GM12874 (cell line): ENCODE data around the gene DYNLL2.

Experiments
- TF ChIP-seq, protein P1 (sequence below): IDR thresholded peaks from 2 replicates; pipeline ENCODE4 v1.5.1; 2011; ENCODE audit warnings: low read depth, mild to moderate bottlenecking, control low read depth, low read length, moderate library complexity; ENCODE audit not compliant: insufficient read depth

DYNLL2 gene

GRCh38 chr17:58136669-58137279, 53.6 kb downstream of the DYNLL2 start:
- TF ChIP-seq, protein P1, sequence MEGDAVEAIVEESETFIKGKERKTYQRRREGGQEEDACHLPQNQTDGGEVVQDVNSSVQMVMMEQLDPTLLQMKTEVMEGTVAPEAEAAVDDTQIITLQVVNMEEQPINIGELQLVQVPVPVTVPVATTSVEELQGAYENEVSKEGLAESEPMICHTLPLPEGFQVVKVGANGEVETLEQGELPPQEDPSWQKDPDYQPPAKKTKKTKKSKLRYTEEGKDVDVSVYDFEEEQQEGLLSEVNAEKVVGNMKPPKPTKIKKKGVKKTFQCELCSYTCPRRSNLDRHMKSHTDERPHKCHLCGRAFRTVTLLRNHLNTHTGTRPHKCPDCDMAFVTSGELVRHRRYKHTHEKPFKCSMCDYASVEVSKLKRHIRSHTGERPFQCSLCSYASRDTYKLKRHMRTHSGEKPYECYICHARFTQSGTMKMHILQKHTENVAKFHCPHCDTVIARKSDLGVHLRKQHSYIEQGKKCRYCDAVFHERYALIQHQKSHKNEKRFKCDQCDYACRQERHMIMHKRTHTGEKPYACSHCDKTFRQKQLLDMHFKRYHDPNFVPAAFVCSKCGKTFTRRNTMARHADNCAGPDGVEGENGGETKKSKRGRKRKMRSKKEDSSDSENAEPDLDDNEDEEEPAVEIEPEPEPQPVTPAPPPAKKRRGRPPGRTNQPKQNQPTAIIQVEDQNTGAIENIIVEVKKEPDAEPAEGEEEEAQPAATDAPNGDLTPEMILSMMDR: no peak

DNA sequence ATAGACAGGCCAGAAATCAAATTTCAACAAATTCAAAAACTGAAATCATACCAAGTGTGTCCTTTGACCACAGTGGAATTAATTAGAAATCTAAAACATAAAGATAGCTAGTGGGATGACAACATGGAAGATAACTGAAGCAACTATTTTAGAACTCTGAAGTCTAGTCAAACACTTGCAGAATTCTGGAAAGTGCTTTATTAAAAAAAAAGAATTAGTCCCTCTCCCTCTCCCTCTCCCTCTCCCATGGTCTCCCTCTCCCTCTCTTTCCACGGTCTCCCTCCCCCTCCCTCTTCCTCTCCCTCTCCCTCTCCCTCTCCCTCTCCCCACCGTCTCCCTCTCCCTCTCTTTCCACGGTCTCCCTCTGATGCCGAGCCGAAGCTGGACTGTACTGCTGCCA, 58.3 kb downstream of the DYNLL2 start:
- TF ChIP-seq, protein P1: no peak

DNA sequence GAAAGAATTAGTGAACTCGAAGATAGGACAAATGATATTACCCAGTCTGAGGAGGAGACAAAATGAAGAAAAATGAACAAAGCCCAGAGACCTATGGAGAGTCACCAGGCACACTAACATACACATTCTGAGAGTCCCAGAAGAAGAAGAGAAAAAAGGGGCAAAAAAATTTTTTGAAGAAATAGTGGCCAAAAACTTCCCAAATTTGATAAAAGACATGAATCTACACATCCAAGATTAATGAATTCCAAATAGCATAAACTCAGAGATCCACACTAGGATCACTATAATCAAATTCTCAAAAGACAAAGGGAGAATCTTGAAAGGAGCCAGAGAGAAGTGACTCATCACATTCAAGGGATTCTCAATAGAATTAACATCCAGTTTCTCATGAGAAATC, 61.6 kb downstream of the DYNLL2 start:
- TF ChIP-seq, protein P1: no peak
